RKO (cell line): ENCODE results near the gene BPIFA3.
"Not testable (repeated sequence)": the region's sequence is repeated elsewhere in the genome, so short reads cannot be mapped to it uniquely, and the experiment has no call there.

Experiments
- DNase-seq: peaks from one replicate; pipeline ENCODE4 v3.0.0-alpha.2; 2016; ENCODE audit warnings: low spot score

BPIFA3 gene

GRCh38 chr20:33217052-33217451, at the start of gene BPIFA3:
BPIFA3 (plus strand) TSS chr20:33217352; CDS start chr20:33217537, 185 bp downstream.
- no peak for DNase-seq

- DNase-seq, result no peak
Observed at GRCh38 chr20:33167859-33168258, 49.3 kb upstream of the BPIFA3 start, which contains the start of gene BPIFA2. BPIFA2 (plus strand) TSS chr20:33168159; CDS start chr20:33169146, 987 bp downstream.

GRCh38 chr20:33169176-33169794, 47.9 kb upstream of the BPIFA3 start:
- DNase-seq, result peak; percentile 27

- no peak for DNase-seq
Observed at GRCh38 chr20:33172781-33173180, 44.4 kb upstream of the BPIFA3 start.

GRCh38 chr20:33175123-33175522, 42.0 kb upstream of the BPIFA3 start:
- no peak for DNase-seq

- no peak for DNase-seq
Observed at GRCh38 chr20:33176101-33176500, 41.1 kb upstream of the BPIFA3 start.

GRCh38 chr20:33177866-33178265, 39.3 kb upstream of the BPIFA3 start:
- DNase-seq, result no peak

- no peak for DNase-seq
Observed at GRCh38 chr20:33178726-33179125, 38.4 kb upstream of the BPIFA3 start.

GRCh38 chr20:33180169-33180568, 37.0 kb upstream of the BPIFA3 start:
- DNase-seq, result no peak

- DNase-seq, result no peak
Observed at GRCh38 chr20:33181482-33182093, 35.6 kb upstream of the BPIFA3 start.

GRCh38 chr20:33183312-33183711, 33.8 kb upstream of the BPIFA3 start:
- DNase-seq, result no peak

- DNase-seq, result not testable (repeated sequence)
Observed at GRCh38 chr20:33185031-33185590, 32.0 kb upstream of the BPIFA3 start.

- no peak for DNase-seq
Observed at GRCh38 chr20:33187491-33187890, 29.7 kb upstream of the BPIFA3 start.

GRCh38 chr20:33188421-33188820, 28.7 kb upstream of the BPIFA3 start:
- DNase-seq, result no peak

GRCh38 chr20:33191484-33191883, 25.7 kb upstream of the BPIFA3 start:
- DNase-seq, result no peak

- DNase-seq, result no peak
Observed at GRCh38 chr20:33191955-33192354, 25.2 kb upstream of the BPIFA3 start.

GRCh38 chr20:33192912-33193501, 24.1 kb upstream of the BPIFA3 start:
- no peak for DNase-seq

GRCh38 chr20:33199026-33199425, 18.1 kb upstream of the BPIFA3 start:
- DNase-seq, result no peak

GRCh38 chr20:33202451-33202850, 14.7 kb upstream of the BPIFA3 start:
- no peak for DNase-seq

GRCh38 chr20:33203444-33203843, 13.7 kb upstream of the BPIFA3 start:
- DNase-seq, result no peak

GRCh38 chr20:33209789-33210188, 7.4 kb upstream of the BPIFA3 start:
- DNase-seq, result peak; percentile 84

GRCh38 chr20:33210371-33210770, 6.8 kb upstream of the BPIFA3 start:
- DNase-seq, result no peak

GRCh38 chr20:33211817-33212424, 5.2 kb upstream of the BPIFA3 start:
- DNase-seq, result peak; percentile 72
